ENCODE results near the gene IP6K1.
"Not testable (repeated sequence)": the region's sequence is repeated elsewhere in the genome, so short reads cannot be mapped to it uniquely, and the experiment has no call there.

Gene IP6K1

DNA sequence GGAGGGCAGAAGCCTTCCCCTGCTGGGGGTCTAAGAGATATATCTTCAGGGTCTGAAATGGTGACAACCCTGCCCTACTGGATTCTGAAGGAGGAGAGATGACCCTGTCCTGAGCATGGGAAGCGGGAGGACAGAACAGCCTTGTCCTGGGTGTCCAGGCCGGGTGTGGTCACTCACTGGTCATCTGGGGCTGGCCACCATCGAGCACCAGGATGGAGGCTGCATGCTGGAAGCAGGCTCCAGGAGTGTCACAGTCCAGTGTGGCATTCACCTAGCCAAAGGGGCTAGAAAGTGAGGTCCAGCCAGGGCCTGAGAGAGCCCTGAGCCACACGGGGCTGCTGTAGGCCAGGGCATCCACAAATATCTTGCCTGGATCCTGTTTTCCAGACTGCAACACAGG lies 8.1 kb upstream of the IP6K1 start:
- in situ Hi-C loops (cut with HindIII; ENCODE audit: low sequenced_read_pairs), result no loop called here

DNA sequence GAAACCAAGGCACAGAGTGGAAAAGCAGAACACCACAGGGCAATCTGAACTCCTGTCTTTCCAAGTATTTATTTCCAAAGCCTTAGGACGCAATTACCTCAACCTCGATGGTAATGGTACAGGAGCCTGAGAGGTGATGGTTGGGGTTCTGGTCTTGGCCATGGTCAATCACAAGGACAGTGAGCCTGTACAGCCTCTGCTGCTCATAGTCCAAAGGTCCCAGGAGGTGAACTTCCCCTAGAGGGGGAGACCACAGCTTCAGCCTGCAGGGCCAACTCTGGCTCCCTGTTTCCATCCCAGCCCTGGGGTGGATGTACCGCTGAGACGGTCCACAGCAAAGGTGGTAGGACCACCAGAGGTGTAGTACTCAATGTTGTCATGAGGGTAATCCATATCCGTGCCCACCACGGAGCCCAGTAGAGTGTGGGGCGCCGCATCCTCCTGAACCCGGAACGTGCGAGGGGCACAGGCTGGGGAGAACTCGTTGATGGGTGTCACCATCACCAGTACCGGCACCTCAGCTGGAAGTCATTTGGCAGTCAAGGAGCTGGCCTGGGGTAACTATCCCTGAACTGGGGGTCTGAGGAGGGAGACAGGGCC lies 7.2 kb upstream of the IP6K1 start:
- in situ Hi-C loops (cut with HindIII; ENCODE audit: low sequenced_read_pairs), result no loop called here

DNA sequence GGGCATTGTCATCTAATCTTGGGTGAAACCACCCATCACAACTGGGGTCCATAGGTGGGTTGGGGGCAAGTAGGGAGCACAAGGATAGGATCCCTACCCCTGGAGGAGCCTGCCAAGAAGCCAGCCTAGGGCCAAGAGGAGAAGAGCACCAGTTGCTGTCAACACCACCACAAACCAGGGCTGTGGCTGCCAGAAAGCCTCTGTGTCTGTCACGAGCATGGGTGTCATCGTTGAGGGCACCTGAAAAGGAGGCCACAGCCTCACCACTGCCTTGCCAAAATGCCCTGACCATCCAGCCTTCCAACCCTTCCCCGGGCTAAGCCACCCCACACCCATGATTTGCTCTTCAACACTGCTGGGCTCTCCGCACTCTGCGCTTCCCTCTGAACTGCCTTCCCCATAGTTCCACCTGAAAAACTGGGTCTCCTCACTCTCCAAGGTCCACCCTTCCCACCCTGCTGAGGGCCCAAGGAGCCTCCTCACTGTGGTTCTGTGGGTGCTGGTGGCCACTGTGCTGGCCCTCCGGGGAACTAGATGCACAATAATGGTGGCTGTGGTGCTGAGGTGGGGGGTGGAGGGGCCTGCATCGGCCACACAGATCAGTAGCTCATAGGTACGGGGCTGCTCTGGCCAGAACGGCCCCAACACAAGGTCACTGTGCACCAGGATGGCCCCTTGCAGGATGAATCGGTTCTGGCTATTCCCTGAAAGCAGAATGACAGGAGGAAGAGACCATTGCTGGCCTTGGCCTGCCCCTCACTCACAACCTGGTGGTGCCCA lies 6.2 kb upstream of the IP6K1 start:
- in situ Hi-C loops (cut with HindIII; ENCODE audit: low sequenced_read_pairs), result no loop called here

DNA sequence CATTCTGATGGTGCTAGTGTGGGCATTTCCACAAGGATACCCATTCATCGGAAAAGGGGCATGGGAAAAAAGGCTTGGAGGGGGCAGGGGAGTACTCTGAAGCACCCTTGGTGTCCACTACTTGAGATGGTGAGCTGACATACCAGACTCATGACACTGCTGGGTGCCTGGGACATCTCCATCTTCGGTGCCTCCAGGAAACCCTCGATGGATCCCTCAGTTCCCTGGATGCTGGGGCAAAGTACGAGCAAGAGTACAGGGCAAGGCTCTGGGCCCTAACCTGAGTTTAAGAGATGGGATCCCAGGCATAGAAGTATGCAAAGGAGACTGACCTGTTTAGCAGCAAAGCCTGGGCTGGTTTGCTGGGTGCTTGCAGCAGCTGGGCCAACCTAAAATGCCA lies 5.2 kb upstream of the IP6K1 start:
- in situ Hi-C loops (cut with HindIII; ENCODE audit: low sequenced_read_pairs), result no loop called here

DNA sequence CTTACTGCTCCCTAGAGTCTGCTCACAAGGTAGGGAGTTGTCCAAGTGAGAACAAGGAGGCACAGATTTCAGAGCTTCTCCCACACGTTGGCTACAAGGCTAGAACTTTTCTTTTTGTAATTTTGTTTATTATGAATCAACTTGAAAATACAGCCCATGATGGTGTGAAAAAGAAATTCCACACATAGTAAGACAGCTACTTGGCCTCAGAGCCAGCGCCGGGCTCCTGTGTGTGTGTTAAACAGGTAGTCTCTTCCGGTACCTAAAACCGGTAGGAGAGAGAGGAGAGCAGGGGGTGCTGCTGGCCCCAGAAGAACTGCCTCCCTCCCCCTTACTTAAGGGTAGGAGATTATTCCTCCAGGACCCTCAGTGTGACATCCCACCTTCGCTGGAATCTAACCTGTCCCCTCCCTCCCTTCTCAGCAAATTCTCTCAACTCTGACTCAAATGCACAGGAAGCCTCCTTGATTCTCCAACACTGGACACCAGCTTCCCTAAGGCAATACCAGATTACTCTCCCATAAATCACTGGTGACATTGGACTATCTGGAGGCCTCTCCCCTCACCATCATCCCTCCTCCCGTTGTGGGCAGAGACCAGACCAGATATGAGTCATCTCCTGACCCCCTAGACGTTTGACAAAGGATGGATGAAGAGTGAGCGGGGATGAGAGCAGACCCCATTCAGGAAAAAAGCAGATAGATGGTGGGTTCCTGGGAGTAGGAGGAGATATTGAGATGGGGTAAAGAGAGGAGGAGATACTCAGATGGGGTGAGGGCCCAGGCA lies 4.5 kb upstream of the IP6K1 start:
- in situ Hi-C loops (cut with HindIII; ENCODE audit: low sequenced_read_pairs), result no loop called here

DNA sequence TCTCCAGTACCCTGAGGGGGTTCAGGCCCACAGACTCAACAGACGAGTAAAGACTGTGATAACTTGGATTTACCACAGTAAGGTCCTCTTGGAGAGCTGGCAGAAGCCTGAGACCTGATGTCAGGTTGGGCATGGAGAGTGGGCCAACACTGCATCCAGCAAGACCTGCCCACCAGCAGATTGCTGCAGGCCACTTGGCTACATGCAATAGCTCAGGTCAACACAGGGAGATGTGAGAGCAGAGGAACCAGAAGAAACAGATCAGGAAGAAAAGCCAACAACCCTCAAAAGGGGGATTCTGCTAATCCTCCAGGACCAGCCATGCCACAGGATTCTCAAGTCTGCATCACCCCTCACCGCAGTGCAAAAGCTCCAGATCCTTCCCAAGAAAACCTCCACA lies 1.7 kb upstream of the IP6K1 start:
- in situ Hi-C loops (cut with HindIII; ENCODE audit: low sequenced_read_pairs), result no loop called here

DNA sequence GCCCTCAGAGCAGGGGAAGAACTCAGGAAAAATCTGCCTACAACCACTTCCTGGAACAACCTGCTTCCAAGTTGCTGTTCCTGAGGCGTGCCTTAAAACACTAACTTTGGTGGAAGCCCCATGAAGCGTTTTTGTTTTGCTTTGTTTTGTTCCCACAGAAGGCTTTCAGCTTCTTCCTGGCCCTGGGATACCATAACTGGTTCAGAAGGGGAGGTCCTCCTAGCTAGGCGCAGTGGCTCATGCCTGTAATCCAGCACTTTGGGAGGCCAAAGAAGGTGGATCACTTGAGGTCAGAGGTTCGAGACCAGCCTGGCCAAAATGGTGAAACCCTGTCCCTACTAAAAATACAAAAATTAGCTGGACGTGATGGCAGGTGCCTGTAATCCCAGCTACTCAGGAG lies 1.2 kb upstream of the IP6K1 start:
- in situ Hi-C loops (cut with HindIII; ENCODE audit: low sequenced_read_pairs), result no loop called here

DNA sequence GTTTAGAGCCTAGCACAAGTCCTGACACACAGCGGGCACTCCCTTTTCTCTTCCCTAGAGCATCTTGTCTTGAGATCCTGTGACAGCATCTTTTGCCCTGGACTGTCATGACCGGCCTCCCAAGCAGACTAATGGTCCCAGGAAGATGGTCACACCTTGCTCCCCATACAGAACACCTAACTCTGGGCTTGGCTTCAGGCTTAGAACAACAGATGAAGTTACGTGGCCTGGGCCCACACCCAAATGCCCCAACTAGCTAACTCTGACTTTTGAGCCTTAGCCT lies 781 bp upstream of the IP6K1 start:
- in situ Hi-C loops (cut with HindIII; ENCODE audit: low sequenced_read_pairs), result no loop called here

DNA sequence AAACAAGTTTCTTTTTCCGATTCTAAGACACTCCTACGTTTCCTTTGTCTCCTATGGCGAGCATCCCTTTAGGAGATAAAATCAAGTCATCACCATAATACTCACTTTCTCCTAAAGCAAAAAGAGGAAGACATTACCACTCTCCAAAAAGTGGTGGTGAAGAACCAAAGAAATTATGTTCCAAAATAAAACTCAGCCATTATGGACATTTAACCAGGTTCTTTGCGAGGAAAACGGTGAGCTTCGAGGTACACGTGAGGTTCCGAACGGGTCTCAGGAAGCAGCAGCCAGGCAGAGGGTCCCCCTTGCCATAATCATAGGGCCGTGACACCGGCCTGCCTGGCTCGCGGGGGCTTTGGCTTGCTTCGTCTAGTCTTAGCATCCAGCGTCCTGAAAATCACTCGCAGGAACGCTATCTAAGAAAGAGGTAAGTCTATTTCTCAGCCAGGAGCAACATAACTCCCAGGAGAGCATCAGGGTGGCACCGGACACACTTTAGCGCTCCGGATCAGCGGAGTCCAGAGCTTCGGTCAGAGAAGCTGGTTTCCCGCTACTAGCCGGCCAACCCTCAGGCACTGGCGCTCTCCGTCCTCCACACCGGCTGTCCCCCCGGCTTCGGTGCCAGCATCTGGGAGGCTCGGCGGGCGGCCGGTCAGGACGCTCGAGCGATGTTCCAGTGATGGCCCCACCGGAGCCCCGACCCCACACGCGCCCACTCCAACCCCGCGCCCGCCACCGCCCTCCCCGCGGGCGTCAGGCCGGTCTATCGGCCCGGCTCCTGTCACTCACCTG lies 581 bp downstream of the IP6K1 start:
- in situ Hi-C loops (cut with HindIII; ENCODE audit: low sequenced_read_pairs), result no loop called here

DNA sequence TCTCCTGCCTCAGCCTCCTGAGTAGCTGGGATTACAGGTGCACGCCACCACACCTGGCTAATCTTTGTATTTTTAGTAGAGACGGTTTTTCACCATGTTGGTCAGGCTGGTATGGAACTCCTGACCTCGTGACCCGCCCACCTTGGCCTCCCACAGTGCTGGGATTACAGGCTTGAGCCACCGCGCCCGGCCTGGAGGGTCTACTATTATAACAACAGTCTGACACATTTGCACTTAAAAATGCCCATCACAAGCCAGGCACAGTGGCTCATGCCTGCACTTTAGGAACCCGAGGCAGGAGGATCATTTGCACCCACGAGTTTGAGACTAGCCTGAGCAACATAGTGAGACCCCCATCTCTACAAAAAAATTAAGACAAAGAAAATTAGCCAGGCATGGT lies 4.1 kb downstream of the IP6K1 start:
- in situ Hi-C loops (cut with HindIII; ENCODE audit: low sequenced_read_pairs), result not testable (repeated sequence)

DNA sequence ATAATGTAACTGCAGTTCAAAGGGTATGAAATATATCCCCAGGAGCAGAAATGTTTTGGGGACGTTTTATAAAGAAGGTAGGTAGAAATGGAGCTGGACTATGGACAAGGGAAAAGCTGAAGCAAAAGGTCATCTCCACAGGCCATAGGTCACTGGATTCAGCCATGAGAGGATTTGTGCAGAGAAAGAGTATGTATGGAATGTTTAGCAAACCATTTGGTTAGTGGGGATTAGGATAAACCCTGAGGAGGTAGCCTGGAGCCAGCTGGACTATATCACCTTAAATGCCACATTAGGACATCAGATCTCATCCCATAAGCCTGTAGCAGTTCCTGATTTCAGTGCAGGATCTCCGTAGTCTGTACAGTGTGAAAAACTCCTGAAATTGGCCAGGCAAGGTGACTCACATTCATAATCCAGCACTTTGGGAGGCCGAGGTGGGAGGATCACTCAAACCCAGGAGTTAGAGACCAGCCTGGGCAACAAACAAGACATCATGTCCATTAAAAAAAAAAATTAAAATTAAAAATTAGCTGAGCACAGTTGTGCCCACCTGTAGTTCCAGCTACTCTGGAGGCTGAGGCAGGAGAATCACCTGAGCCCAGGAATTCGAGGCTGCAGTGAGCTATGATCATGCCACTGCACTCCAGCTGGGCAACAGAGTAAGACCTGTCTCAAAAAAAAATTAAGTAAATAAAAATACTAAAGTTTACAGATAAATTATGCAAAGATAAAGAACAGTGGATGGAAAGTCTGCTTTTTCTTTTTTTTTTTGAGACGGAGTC lies 4.7 kb downstream of the IP6K1 start:
- in situ Hi-C loops (cut with HindIII; ENCODE audit: low sequenced_read_pairs), result no loop called here

DNA sequence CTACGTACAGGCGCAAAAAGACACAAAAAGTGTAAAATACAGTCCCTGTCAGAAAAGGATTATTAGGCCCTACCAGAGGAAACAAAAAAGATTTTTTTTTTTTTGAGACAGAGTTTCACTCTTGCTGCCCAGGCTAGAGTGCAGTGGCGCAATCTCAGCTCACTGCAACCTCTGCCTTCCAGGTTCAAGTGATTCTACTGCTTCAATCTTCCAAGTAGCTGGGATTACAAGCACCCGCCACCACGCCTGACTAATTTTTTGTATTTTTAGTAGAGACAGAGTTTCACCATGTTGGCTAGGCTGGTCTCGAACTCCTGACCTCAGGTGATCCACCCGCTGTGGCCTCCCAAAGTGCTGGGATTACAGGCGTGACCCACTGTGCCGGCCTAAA lies 5.4 kb downstream of the IP6K1 start:
- in situ Hi-C loops (cut with HindIII; ENCODE audit: low sequenced_read_pairs), result not testable (repeated sequence)

DNA sequence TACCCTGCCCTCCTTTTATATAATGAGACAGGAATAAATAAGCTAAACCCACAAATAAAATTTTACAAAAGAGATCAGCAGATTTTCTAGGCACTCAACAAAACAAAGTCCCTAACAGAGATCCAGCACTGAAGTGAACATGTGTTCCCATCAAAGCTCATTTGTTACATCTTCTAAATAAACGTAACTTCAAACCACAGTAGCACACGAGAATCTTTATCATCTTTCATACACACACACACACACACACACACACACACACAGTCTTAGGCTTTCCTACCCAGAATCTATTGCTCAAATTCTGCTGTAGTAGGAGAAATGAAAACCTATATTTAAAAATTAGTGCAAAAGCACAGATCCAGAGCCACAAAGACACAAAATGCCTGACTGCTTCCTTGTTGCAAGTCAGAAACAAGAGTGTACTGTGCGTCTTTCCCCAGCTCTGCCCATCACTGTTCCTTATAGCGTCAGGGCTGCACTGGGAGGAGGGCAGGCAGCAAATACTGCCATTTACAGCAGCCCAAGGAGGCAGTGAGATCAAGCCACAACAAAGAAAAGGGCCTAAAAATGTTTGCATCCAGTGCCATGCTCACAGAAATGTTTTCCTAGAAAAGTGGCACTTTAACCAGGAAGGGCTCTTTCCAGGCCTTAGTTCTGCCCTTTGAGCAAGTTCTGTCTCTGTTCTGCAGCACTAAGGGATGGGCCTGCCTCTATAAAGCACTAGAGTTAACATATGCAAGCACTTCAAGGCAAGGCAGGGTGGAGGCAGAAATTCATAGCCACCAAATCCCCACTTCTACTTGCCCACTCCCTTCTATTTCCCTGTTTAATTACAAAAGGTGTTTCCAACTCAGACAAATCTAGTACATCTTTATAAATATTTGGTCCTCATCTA lies 6.0 kb downstream of the IP6K1 start:
- in situ Hi-C loops (cut with HindIII; ENCODE audit: low sequenced_read_pairs), result no loop called here

DNA sequence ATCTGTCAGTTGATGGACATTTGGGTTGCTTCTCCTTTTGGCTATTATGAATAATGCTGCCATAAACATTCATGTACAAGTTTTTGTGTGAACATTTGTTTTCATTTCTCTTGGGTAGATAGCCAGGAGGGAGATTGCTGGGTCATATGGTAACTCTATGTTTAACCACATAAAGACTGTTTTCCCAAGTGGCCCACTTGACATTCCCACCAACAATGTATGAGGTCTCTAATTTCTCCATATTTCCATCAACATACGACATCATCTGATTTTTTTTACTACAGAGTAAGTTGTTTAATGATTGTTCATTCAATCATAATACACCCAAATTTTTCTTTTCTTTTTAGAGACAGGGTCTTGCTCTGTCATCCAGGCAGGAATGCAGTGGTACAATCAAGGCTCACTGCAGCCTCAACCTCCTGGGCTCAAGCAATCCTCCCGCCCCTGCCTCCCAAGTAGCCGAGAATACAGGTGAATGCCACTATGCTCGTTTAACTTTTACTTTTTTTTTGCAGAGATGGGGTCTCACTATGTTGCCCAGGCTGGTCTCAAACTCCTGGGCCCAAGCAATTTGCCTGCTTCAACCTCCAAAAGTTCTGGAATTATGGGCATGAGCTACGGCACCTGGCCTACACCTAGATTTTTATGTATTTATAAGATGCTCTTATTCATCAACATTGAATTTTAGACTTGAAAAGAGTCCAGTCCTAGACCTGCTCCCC lies 6.8 kb downstream of the IP6K1 start:
- in situ Hi-C loops (cut with HindIII; ENCODE audit: low sequenced_read_pairs), result loop anchor here (10.0 kb wide), 1 partner anchor 85 kb away; the partner anchor contains the start of gene CAMKV

DNA sequence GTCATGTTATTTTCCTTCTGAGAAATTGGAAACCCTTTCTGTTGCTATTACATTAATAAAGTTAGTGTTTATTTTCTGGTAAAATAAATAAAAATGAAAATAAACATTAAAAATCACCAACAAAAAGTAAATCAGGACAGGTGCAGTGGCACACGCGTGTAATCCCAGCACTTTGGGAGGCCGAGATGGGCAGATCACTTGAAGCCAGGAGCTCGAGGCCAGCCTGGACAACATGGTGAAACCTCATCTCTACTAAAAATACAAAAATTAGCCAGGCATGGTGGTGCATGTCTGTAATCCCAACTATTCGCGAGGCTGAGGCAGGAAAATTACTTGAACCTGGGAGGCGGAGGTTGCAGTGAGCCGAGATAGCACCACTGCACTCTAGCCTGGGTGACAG lies 10.2 kb downstream of the IP6K1 start:
- in situ Hi-C loops (cut with HindIII; ENCODE audit: low sequenced_read_pairs), result loop anchor here (10.0 kb wide), 1 partner anchor 89 kb away; the partner anchor contains the start of gene CAMKV

DNA sequence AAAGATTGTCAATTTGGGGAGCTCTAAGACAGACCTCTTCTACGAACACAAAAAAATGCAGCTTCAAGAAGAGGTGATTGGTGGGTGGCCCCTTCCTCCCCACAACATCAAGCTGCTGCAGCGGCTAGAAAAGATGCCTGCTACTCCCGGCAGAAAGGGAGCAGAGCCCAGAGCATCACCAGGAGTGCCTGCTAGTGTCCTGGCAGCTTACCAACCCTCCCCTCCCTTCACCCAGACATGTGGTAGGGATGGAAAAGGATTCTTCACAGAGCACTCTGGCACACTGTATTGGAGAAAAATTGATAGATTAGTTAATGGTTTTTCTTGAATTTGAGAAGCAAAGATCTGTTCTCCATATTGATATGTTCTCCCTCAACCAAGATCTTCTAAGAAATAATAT lies 10.8 kb downstream of the IP6K1 start:
- in situ Hi-C loops (cut with HindIII; ENCODE audit: low sequenced_read_pairs), result loop anchor here (10.0 kb wide), 1 partner anchor 89 kb away; the partner anchor contains the start of gene CAMKV

DNA sequence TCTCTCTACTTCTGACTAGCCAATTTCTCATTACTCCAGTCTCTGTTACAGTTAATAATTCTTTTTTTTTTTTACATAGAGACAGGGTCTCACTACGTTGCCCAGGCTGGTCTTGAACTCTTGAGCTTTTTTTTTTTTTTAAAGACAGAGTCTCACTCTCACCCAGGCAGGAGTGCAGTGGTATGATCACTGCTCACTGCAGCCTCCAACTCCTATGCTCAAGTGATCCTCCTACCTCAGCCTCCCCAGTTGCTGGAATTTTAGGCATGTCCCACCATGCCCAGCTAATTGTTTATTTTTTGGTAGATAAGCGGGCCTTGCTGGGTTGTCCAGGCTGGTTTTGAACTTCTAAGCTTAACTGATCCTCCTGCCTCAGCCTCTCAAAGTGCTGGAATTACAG lies 13.6 kb downstream of the IP6K1 start:
- in situ Hi-C loops (cut with HindIII; ENCODE audit: low sequenced_read_pairs), result loop anchor here (5.0 to 10.0 kb wide), 3 partner anchors 65 to 95 kb away; partner anchors contain the start of gene CAMKV

DNA sequence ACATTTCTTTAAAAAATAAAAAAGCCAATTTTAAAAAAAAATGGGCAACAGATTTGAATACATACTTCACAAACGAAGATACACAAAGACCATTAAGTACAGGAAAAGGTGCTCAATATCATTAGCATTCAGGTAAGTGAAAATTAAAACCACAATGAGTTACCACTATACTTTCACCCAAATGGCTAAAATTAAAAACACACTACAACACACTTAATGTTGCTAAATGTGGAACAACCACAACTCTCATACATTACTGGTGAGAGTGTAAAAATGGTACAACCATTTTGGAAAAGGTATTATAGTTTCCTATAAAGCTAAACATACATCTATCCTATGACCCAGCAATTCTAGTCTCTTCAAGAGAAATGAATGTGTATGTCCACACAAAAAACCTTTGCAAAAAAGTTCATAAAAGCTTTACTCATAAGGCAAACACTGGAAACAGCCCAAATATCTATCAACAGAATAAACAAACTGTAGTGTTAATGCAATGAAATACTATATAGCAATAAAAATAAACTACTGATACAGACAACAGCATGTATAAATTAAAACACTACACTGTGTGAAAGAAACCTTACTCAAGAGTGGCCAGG lies 14.9 kb downstream of the IP6K1 start:
- in situ Hi-C loops (cut with HindIII; ENCODE audit: low sequenced_read_pairs), result loop anchor here (5.0 to 10.0 kb wide), 3 partner anchors 66 to 94 kb away; partner anchors contain the start of gene CAMKV

All from endothelial cell of hepatic sinusoid (primary cell).